ENCODE results near the gene SELENOP.
"Not testable (repeated sequence)": the region's sequence is repeated elsewhere in the genome, so short reads cannot be mapped to it uniquely, and the experiment has no call there.

SELENOP gene

DNA sequence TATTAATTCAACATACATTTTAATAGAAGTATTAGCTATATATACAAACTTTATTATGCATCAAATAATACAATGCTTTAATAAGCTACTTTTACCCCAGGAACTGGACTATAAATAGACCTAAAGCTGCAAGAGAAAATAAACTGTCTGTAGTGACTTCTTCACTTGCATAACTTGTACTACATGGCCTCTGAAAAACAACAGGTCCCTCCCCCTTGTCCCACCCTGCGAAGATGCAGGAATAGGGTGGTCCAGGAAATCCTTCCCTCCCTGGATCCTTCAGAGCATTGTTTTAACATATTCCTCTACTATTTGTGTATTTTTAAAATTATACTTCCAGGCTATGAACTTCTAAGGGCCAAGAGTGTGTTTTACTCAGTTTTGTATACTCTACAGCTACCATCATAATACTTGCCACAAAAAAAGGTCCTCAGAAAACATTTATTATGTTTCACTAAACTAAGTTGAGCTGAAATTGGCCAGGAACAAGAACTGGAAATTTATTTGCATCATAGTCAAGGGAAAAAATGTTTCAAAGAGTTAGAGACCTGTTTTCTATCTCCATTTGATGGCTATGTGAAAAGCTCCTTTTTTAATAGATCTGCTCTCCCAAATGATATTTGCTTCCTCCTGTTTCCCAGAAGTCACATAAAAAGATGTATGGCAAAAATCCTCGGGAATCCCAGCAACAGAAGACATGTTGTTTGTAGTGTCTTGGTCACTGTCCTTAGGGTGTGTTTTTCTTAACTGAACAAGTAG, 15.2 kb upstream of the SELENOP start:
- no peak for DNase-seq

DNA sequence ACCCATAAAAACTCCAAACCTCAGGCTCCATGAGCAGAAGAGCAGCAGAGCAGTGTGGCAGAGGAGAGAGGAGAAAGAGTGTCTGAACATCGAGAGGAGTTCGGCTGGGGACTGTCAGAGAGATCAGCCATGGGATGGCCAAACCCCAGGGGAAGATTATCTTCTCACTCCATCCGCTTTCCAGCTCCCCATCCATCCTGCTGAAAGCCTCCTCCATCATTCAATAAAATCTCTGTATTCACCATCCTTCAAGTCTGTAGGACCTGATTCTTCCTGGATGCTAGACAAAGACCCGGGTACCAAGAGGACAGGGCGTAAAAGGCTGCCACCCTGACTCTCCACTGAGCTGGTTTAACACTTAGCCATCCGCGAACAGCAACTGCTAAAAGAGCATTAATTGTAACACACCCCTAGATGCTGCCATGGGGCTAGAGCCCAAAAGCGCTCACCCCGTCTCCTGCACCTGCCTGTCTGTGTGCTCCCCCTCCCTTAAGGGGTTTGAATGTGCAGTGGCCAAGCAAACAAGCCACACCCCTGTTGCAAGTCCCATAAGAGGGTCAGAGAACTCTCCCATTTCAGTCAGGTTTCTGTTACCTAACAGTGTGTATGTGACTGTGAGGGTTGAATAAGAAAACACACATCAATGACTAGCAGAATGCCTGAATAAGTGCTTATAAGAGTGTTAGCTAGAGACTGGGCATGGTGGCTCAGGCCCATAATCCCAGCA, 13.9 kb upstream of the SELENOP start:
- DNase-seq = no peak

DNA sequence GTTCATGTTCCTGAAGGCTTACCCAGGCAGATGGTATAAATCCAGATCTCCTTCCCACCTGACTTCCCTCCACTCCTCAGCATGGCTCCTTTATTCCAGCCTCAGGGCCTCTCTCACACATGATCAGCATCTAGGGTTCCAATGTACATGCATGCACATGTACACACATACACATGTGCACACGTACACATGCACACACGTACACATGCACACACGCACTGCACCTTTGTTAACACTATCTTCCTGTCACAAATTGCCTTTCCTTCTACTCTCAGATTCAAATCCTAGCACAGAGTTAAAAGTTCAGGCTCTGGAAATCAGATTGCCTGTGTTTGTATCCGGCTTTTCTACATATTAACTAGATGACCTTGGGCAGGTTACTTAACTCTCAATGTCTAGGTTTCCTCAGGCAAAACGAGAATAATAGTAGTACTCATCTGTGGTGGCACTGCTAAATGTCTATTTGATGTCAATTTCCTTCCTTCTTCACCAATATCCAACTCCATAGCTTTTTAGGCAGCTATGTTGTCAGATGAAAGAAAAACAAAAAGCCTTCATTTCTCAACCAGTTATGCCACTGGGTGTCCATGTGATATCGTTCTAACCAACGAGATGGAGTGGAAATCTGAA, 12.8 kb upstream of the SELENOP start:
- no peak for DNase-seq

GRCh38 chr5:42822548-42822947, 10.9 kb upstream of the SELENOP start:
- no peak for DNase-seq

- DNase-seq = no peak
Measured at GRCh38 chr5:42819745-42820144, 8.1 kb upstream of the SELENOP start.

DNA sequence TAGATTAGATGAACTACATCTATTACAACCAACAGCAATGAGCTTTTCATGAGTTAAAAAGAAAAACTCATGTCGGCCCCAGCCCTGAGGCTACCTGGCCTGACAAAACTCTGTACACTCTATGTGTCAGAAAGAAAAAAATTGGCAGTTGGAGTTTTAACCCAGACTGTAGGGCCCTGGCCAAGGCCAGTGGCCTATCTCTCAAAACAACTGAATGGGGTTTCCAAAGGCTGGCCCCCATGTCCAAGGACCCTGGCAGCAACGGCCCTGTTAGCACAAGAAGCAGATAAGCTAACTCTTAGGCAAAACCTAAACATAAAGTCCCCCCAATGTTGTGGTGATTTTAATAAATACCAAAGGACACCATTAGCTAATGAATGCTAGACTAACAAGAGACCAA, 4.9 kb upstream of the SELENOP start:
- not testable (repeated sequence) for DNase-seq

DNA sequence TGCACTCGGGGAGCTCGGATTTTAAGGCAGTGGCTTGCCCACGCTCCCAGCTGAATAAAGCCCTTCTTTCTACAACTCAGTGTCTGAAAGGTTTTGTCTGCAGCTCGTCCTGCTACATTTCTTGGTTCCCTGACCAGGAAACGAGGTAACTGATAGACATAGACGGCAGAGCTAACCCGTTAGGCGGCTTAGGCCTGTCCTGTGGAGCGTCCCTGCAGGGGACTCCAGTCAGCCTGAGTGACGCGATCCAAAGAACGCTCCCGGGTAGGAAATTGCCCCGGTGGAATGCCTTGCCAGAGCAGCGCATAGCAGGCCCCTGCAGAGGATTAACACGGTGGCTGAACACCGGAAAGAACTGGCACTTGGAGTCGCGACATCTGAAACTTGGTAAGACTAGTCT, 1.8 kb upstream of the SELENOP start:
- DNase-seq = no peak

GRCh38 chr5:42812620-42813019, 928 bp upstream of the SELENOP start:
- DNase-seq = no peak

GRCh38 chr5:42810834-42811590, 680 bp downstream of the SELENOP start:
- no peak for DNase-seq

DNA sequence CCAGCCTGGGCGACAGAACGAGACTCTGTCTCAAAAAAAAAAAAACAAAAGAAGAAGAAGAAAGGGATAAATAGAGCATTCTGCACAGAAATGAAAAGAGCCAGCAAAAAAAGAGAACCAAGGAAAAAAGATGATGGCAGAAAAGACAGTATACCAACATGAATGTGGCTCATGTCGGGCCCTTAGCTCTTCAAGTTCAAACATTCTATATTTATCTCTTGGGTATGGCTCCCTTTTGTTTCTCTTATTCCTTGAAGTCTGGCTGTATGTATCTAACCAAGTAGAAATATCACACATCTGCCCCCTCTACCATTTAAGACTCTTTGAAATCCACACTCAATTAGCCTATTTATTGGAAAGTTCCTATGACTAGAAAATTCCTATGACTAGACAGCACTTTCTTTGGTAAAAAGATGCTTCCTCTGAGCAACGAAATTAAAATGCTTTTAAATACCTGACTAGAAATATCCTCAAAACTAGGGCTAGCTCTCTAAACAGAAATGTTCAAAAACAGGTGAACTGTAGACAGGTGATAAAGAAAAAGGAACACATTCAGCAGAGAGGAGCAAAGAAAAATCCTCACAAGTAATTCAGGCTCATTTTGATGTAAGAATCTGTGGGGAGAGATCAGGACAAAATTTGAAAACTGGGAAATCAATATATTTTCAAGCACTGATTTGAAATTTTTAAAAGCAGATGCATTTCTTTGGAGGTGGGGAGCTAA, 2.6 kb downstream of the SELENOP start:
- no peak for DNase-seq

GRCh38 chr5:42807722-42808447, 3.8 kb downstream of the SELENOP start:
- DNase-seq = no peak

DNA sequence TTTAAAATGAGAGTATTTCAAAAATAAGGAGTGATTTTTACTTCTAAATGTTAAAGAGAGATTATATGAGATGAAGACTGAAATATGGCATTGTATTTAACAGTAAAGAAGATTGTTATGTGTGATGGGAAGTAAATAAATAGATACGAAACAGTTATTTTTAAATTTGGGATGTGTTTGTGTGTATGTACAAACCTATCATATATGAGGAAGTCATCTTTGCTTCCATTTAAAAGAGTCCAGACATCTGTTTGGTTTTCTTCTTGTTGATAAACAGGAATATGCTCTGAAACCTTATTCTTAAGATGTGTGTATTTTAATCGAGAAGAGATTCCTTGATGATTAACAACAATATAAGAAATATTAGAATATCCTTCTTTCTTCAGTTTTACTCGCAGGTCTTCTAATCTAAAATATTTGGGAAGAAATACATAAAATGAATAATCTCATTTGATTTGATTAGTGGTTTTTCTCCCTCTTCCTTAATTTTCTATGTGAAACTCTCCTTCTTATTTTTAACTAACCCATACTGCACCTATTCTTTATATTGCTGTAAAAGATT, 4.9 kb downstream of the SELENOP start:
- DNase-seq = no peak

DNA sequence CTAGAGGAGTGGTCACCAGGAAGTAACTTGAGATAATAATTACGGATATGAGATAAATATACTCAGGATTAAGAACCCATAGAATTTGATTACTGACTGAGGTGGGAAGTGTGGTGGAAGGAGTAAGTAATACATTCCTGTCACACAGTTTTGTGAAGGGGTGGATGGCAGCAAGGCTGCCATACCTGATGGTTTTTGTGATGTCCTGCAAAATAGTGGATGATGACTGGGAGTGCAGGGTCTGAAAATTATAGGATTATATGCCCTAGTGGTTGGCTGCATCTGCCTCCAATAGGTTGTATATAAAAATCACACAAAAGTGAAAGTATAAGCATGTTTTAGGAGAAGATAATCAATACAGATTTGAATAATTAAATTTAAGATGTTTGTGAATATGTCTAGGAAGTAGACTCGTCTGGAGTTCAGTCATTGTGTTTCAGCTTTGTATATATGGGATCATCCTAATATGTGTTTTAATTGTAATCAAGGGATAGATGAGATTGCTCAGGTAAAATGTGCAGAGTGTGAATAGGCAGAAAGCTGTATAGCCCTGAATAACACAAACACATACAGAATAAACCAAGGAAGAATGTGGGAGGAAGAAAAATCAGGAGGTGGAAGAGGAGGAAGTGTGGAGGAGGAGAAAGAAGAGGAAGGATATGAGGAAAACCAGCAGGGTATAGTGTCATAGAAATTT, 5.5 kb downstream of the SELENOP start:
- DNase-seq = no peak

- no peak for DNase-seq
Measured at GRCh38 chr5:42804717-42805339, 6.9 kb downstream of the SELENOP start.

DNA sequence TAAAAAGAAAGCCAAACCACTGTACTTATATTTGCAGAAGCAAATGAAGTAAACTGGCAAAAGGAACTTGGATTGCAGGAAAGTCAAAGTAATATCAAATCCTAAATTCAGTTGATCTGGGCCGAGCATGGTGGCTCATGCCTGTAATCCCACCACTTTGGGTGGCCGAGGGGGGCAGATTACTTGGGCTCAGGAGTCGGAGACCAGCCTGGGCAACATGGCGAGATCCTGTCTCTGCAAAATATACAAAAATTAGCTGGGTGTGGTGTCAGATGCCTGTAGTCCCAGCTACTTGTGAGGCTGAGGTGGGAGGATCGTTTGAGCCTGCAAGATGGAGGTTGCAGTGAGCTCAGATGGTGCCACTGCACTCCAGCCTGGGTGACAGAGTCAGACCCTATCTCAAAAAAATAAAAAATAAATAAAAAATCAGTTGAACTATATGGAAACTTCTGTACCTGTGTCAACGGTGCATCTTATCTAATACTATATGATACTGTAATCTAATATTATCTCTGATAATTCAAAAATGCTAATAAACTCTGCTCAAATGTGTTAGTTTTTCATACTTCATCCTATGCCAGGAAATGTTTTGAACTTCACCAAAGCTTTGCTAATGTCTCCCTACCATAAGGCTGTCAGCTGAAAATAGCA, 10.1 kb downstream of the SELENOP start:
- no peak for DNase-seq

GRCh38 chr5:42800748-42801330, 10.9 kb downstream of the SELENOP start:
- DNase-seq = no peak

GRCh38 chr5:42799668-42800114, 12.0 kb downstream of the SELENOP start:
- DNase-seq = no peak

DNA sequence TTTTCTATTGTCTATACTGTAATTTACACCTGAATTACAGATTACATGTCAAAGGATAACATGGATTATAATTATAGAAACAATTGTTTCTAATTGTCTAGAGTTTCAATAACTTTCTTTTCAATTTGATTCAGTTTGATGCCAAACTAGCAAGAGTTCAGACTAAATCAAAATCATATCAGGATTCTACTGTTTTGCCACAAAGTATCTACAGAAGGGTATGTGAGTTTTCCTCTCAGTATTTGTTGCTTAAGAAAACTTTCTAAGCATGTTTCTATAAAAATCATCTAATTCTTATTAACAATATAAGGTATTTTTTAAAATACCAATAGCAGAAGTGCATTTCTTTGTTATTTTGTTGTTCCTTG, 12.5 kb downstream of the SELENOP start:
- no peak for DNase-seq

Data from activated CD4-positive, alpha-beta T cell treated with anti-CD3 and anti-CD28 coated beads for 1 hour (primary cell).